ENCODE data around the gene ARL17A. TPM values are rescaled to one million over a fixed set of nuclear protein-coding genes. Genes with fewer than 3 reads are reported as not detected.
"Not testable (repeated sequence)": the region's sequence is repeated elsewhere in the genome, so short reads cannot be mapped to it uniquely, and the experiment has no call there.

The ARL17A gene
- total RNA-seq, 1 experiment from 2014 or later: 12.5 TPM

DNA sequence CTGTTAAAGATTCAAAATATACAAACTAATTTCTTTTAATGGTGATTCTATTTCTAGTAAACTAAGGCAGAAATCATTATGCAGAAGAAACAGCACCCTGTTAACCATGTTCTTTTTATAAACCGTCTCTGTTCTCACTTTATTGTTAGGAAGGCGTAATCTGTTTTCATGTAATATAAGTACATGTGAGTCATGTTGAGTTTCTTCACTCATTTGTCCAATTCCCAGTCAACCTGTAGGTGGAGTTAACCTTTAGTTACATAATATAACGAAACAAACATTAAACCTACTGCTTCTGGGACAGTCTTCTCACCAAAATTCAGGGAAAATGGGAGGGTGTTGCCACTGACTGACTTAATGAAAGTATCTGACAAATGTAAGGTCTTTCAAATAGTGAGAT is 105.0 kb downstream of the ARL17A start:
- H3K36me3 ChIP-seq (ENCODE audit: control insufficient read depth, insufficient read depth, low read length); ATAC-seq; intact Hi-C loops (cut with micrococcal nuclease; ENCODE audit: unreplicated experiment); H3K27me3 ChIP-seq (ENCODE audit: control insufficient read depth, insufficient read depth, low read length); H3K27ac ChIP-seq (ENCODE audit: low read length); POLR2A ChIA-PET; BruUV-seq (replicated peaks); H3K9me3 ChIP-seq (ENCODE audit: control insufficient read depth, insufficient read depth, low read depth, low read length); CTCF ChIA-PET; H3K4me3 ChIP-seq (ENCODE audit: low read depth in 2 of 2, low read length in 2 of 2); in situ Hi-C loops (cut with HindIII; ENCODE audit: low pct_unique_long_range_greater_than_20kb, low sequenced_read_pairs); H3K4me1 ChIP-seq (ENCODE audit: control insufficient read depth, insufficient read depth, low read length); DNase-seq (ENCODE audit: low read depth, low spot score): not testable (repeated sequence)

DNA sequence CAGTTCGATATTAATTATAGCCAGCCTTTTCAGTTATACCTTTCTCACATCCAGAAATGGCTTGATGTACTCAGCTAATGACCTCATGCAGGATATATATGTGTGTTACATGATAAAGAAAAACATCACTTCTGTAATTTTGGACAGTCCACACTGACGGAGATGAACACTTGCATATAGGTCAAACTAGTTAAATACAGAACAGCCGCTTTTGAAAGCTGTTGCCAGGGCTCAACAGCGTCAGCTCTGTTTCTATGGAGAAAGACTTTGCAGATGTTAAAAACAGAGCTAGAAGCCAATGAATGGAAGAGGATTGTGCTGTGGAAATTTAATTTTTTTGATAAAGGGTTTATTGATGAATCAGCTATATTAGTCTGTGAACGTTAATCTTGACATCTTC is 111.9 kb downstream of the ARL17A start:
- CTCF ChIA-PET; ATAC-seq; DNase-seq (ENCODE audit: low read depth, low spot score); H3K36me3 ChIP-seq (ENCODE audit: control insufficient read depth, insufficient read depth, low read length); H3K9me3 ChIP-seq (ENCODE audit: control insufficient read depth, insufficient read depth, low read depth, low read length); H3K4me3 ChIP-seq (ENCODE audit: low read depth in 2 of 2, low read length in 2 of 2); H3K4me1 ChIP-seq (ENCODE audit: control insufficient read depth, insufficient read depth, low read length); POLR2A ChIA-PET; intact Hi-C loops (cut with micrococcal nuclease; ENCODE audit: unreplicated experiment); H3K27me3 ChIP-seq (ENCODE audit: control insufficient read depth, insufficient read depth, low read length); H3K27ac ChIP-seq (ENCODE audit: low read length); in situ Hi-C loops (cut with HindIII; ENCODE audit: low pct_unique_long_range_greater_than_20kb, low sequenced_read_pairs): not testable (repeated sequence)
- BruUV-seq (replicated peaks): TSS peak; percentile 57

Other genes with a start within 250 kb of the ARL17A start
- 12.7 TPM for gene ARL17B, start 217.9 kb downstream of the ARL17A start, total RNA-seq (2021; ENCODE audit: unreplicated experiment)
- gene LRRC37A2, start 67.2 kb downstream of the ARL17A start, total RNA-seq (2021; ENCODE audit: unreplicated experiment): 8.1 TPM
- gene NSF, start 11.0 kb upstream of the ARL17A start, total RNA-seq (2021; ENCODE audit: unreplicated experiment): 56.5 TPM
- 3.4 TPM for gene WNT3, start 239.0 kb upstream of the ARL17A start, total RNA-seq (2021; ENCODE audit: unreplicated experiment)